MM.1S (cell line): ENCODE measurements around the gene AAK1.

Experiments used
- CTCF ChIP-seq: fragments of 300-600 bp; sonication (generic); IDR thresholded peaks from 2 replicates; pipeline ENCODE4 v1.5.1; 2016; ENCODE audit warnings: antibody characterized with exemption, low read length, mixed read lengths
- EZH2 ChIP-seq: fragments of 300-600 bp; sonication (generic); optimal IDR thresholded peaks from 2 replicates; pipeline ENCODE3; 2017; ENCODE audit warnings: low read depth, mild to moderate bottlenecking, antibody characterized with exemption, low read length, mixed read lengths

GRCh38 chr2:69615078-69615625 is 28.4 kb downstream of the AAK1 start:
- TF ChIP-seq CTCF (no peak), EZH2 (no peak)
